HG03064 (cell line): Measurements from ENCODE around the gene PRICKLE1.

Source experiments
- ATAC-seq: cut with Tn5 transposase; IDR thresholded peaks from one replicate; pipeline ENCODE4 v1.9.1; 2021; ENCODE audit warnings: low read depth; ENCODE audit not compliant: unreplicated experiment

The PRICKLE1 gene

GRCh38 chr12:42409471-42409870, 180.1 kb downstream of the PRICKLE1 start:
- ATAC-seq, result no peak

DNA sequence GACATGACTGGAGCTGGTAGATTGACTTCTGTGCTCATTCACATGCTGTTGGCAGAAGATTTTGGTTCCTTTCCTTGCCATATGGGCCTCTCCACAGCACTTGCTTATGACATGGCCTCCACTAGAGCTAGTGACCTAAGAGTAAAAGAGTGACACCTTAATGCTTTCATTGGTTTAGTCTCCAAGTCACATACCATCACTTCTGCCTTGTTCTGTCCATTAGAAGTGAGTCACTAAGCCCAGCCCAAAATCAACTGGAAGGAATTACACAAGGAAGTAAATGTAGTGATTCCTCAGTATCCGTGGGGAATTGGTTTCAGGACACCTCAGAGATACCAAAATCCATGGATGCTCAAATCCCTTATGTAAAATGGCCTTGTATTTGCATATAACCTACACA, 182.2 kb downstream of the PRICKLE1 start:
- no peak for ATAC-seq
